Choroid plexus epithelial cell (primary cell): Measurements from ENCODE around the gene C1orf116.

Experiments
- DNase-seq: peaks from one replicate; pipeline ENCODE4 v3.0.0-alpha.2; 2010; ENCODE audit warnings: low read depth
- H3K4me3 ChIP-seq: 2 replicates; pipeline ENCODE4 v1.5.1; 2011; ENCODE audit warnings: low read depth, mild to moderate bottlenecking, control low read depth, low read length, moderate library complexity
- CTCF ChIP-seq: conservative IDR thresholded peaks from 2 replicates; pipeline ENCODE4 v1.5.1; 2011; ENCODE audit warnings: low read depth, mild to moderate bottlenecking, control low read depth, inconsistent platforms, low read length, moderate library complexity

The C1orf116 gene

GRCh38 chr1:207036865-207037264, 4.3 kb upstream of the C1orf116 start:
- no peak overlapping the region for H3K4me3 ChIP-seq
- TF ChIP-seq CTCF, result no peak
- no peak for DNase-seq

- no peak for DNase-seq
- no peak overlapping the region for H3K4me3 ChIP-seq
- TF ChIP-seq CTCF, result no peak
Observed at GRCh38 chr1:207035877-207036551, 3.5 kb upstream of the C1orf116 start.

GRCh38 chr1:207034998-207035397, 2.4 kb upstream of the C1orf116 start:
- no peak for DNase-seq
- H3K4me3 ChIP-seq, result no peak overlapping the region
- no peak for TF ChIP-seq CTCF

GRCh38 chr1:207034208-207034607, 1.7 kb upstream of the C1orf116 start:
- TF ChIP-seq CTCF, result no peak
- DNase-seq, result no peak
- H3K4me3 ChIP-seq, result no peak overlapping the region

- TF ChIP-seq CTCF, result no peak
- no peak overlapping the region for H3K4me3 ChIP-seq
- no peak for DNase-seq
Observed at GRCh38 chr1:207033302-207033701, 746 bp upstream of the C1orf116 start.

GRCh38 chr1:207031632-207032264, 808 bp downstream of the C1orf116 start:
- TF ChIP-seq CTCF, result no peak
- DNase-seq, result no peak
- no peak overlapping the region for H3K4me3 ChIP-seq

GRCh38 chr1:207031016-207031415, 1.5 kb downstream of the C1orf116 start:
- TF ChIP-seq CTCF, result no peak
- DNase-seq, result no peak

More at GRCh38 chr1:207031016-207031415, 1.5 kb downstream of the C1orf116 start:
- H3K4me3 ChIP-seq, result no peak overlapping the region
